GM12873 (cell line): ENCODE results near the gene HNRNPD.

Experiments used
- CTCF ChIP-seq: IDR thresholded peaks from 2 replicates; pipeline ENCODE4 v1.5.1; 2012; ENCODE audit warnings: low read depth, mild to moderate bottlenecking, moderate library complexity, low read length, control low read depth; ENCODE audit not compliant: insufficient read depth; ENCODE audit errors: missing control alignments

Gene HNRNPD

GRCh38 chr4:82381235-82381634, 7.4 kb upstream of the HNRNPD start:
- no peak for TF ChIP-seq CTCF

GRCh38 chr4:82380831-82381230, 7.0 kb upstream of the HNRNPD start:
- no peak for TF ChIP-seq CTCF

- TF ChIP-seq CTCF, result no peak
These were observed 6.6 kb upstream of the HNRNPD start for GRCh38 chr4:82380344-82380743.

GRCh38 chr4:82376109-82376508, 2.3 kb upstream of the HNRNPD start:
- TF ChIP-seq CTCF, result no peak

- TF ChIP-seq CTCF, result no peak
These were observed 340 bp downstream of the HNRNPD start for GRCh38 chr4:82373486-82373815.

- TF ChIP-seq CTCF, result no peak
These were observed 990 bp downstream of the HNRNPD start for GRCh38 chr4:82372517-82373485.

- no peak for TF ChIP-seq CTCF
These were observed 2.3 kb downstream of the HNRNPD start for GRCh38 chr4:82371497-82371896.
